LNCaP clone FGC (cell line): ENCODE data around the gene ATP2B2.
A peak's percentile ranks its signal among the peaks of the same experiment; 100 is the strongest.

ENCODE experiments used
- DNase-seq: peaks from one replicate; pipeline ENCODE4 v3.0.0-alpha.2; 2011; ENCODE audit warnings: low read depth
- H3K4me3 ChIP-seq: 2 replicates; pipeline ENCODE4 v1.5.1; 2011; ENCODE audit warnings: mild to moderate bottlenecking, low read depth, low read length, control low read depth
- TF ChIP-seq, protein P1 (sequence below): IDR thresholded peaks from 2 replicates; pipeline ENCODE4 v1.5.1; 2012; ENCODE audit warnings: mild to moderate bottlenecking; ENCODE audit not compliant: control insufficient read depth, insufficient read depth; ENCODE audit errors: extremely low read depth

The ATP2B2 gene

GRCh38 chr3:10394491-10395025 lies 110.8 kb downstream of the ATP2B2 start:
- no peak overlapping the region for H3K4me3 ChIP-seq
- TF ChIP-seq, protein P1, sequence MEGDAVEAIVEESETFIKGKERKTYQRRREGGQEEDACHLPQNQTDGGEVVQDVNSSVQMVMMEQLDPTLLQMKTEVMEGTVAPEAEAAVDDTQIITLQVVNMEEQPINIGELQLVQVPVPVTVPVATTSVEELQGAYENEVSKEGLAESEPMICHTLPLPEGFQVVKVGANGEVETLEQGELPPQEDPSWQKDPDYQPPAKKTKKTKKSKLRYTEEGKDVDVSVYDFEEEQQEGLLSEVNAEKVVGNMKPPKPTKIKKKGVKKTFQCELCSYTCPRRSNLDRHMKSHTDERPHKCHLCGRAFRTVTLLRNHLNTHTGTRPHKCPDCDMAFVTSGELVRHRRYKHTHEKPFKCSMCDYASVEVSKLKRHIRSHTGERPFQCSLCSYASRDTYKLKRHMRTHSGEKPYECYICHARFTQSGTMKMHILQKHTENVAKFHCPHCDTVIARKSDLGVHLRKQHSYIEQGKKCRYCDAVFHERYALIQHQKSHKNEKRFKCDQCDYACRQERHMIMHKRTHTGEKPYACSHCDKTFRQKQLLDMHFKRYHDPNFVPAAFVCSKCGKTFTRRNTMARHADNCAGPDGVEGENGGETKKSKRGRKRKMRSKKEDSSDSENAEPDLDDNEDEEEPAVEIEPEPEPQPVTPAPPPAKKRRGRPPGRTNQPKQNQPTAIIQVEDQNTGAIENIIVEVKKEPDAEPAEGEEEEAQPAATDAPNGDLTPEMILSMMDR: no peak

DNA sequence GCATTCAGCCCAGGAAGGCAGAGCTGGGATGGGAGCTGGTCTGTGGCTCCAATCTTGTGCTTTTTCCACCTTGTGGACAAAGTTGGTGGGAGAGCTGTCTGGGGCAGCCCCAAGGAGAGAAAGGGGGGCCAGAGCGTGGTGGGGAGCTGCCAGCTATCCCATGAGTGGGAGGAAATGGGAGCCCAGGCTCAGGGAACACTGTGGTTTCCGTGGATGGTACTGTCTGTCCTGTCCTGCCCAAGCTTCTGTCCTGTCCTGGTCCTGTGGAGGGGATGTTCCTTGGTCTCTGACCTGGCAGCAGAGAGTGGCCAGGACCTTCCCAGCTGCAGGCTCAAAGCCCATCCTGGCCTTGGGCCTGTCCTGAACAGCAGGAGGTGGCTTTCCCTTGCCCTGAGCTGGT lies 111.9 kb downstream of the ATP2B2 start:
- TF ChIP-seq, protein P1: no peak
- H3K4me3 ChIP-seq: no peak overlapping the region
- no peak for DNase-seq

More at GRCh38 chr3:10394491-10395025, 110.8 kb downstream of the ATP2B2 start:
- DNase-seq: no peak

DNA sequence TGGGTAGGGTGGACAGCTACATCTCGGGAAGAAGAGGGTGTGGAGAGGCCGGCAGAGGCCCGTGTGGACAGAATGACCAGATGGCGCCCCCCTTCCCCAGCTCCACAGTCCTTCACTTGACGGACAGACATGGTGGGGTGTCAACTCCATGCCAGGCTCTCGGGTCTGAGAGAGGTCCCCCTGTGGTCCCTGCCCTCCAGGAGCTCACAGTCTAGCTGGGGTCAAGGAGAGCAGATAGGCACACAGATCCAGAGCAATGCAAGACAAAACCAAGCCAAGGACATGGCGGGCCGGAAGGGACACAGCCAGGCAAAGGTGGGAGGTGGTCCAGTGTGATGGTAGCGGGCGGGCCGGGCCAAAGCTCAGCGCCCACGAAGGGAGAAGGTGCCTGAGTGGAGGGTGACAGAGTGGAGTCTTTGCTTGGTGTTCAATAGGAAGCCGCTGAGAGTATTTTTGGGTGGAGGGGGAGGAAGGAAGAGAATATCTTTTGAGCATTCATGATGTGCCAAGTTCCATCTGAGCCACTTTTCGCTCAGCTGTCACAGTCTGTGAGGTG lies 112.4 kb downstream of the ATP2B2 start:
- no peak overlapping the region for H3K4me3 ChIP-seq
- no peak for DNase-seq
- TF ChIP-seq, protein P1: no peak

DNA sequence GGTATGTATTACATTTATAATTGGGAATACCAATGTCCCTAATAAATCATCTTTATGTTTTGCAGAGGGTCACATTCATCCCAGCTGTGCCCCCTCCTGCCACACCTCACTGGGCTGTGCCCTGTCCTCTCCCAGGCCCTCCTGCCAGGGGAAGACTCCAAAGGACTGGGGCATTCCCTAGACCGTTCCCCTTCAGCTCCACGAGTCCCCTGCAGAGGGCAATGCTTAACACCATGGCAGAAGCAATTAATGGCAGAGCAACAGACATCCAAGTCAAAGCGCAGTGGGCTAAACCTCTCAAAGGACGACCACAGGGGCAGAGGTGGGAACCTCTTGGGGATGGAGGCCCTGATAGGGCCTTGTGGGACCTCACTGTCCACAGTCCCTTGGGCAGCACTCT lies 113.1 kb downstream of the ATP2B2 start:
- H3K4me3 ChIP-seq: no peak overlapping the region
- TF ChIP-seq, protein P1: peak; percentile 16
- no peak for DNase-seq

DNA sequence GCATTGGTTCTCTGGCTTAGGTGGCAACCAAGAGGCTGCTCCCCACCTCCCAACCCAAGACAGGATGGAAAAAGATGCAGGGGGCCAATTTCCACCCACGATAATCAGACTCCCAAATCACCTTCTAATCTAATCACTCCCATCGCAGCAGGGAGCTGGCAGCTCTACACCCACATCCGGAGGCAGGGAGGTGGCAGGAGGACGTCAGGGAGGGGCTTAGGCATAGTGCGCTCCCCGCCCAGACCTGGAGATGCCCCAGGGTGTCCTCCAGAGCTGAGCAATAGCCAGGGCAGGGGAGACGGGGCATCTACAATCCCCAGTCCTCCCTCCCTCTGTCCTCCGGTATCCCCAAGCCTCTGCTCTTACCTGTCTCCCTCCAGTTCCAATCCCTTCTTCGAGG lies 114.0 kb downstream of the ATP2B2 start:
- no peak overlapping the region for H3K4me3 ChIP-seq
- DNase-seq: no peak
- TF ChIP-seq, protein P1: no peak

DNA sequence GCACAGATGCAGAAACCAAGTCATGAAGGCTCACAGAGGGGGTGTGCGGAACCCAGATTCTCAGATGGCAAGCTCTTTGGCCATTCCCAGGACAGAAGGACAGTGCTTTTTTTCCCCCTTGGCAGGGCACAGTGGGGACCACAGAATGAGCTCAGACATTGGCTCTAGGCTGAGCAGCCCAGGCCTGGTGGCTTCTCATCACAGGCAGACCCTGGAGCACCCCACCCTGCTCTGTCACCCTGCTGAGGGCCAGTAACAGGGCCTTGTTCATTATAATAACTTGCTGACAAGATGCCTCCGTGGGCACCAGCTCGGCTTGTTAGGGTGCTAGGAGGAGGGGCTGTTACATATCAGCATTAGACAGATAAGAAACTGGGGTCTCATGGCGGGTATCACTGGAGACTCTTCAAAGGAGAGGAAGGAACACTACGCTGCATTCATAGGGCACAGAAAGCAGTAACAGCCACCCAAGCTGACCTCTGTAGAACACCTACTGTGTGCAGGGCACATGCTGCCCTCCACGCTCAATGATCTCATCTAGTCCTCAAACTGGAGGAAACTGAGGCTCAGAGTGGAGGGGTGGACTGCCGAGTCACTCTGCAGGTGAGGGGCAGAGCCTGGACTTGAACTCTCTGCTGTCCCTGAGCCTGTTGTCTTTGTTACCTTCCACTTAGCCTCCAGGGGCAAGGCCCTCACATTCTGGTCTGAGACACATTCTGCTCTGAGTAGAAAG lies 114.6 kb downstream of the ATP2B2 start:
- TF ChIP-seq, protein P1: no peak
- no peak for DNase-seq
- H3K4me3 ChIP-seq: no peak overlapping the region
